Neural crest cell (in vitro differentiated cells): Measurements from ENCODE around the gene ELMOD1. TPM values are rescaled to one million over a fixed set of nuclear protein-coding genes. Genes with fewer than 3 reads are reported as not detected.
"Not testable (repeated sequence)": the region's sequence is repeated elsewhere in the genome, so short reads cannot be mapped to it uniquely, and the experiment has no call there.

Source experiments
- DNase-seq: peaks from one replicate; pipeline ENCODE4 v3.0.0; 2021; ENCODE audit warnings: low read depth, mixed read lengths, low spot score
- H3K27ac Mint-ChIP-seq: one replicate; pipeline ENCODE4 v1.8.0; 2021; ENCODE audit warnings: mild to moderate bottlenecking, mixed read lengths; ENCODE audit not compliant: unreplicated experiment
- H3K27me3 Mint-ChIP-seq: 2 replicates; pipeline ENCODE4 v1.8.0; 2021; ENCODE audit warnings: low read depth, mild to moderate bottlenecking, mixed read lengths
- H3K36me3 Mint-ChIP-seq: 2 replicates; pipeline ENCODE4 v1.8.0; 2021; ENCODE audit warnings: low read depth, mild to moderate bottlenecking, mixed read lengths
- H3K4me1 Mint-ChIP-seq: 2 replicates; pipeline ENCODE4 v1.8.0; 2021; ENCODE audit warnings: mixed read lengths
- H3K4me3 Mint-ChIP-seq: one replicate; pipeline ENCODE4 v1.8.0; 2021; ENCODE audit warnings: mild to moderate bottlenecking, mixed read lengths
- H3K9me3 Mint-ChIP-seq: 2 replicates; pipeline ENCODE4 v1.8.0; 2021; ENCODE audit warnings: mixed read lengths
- total RNA-seq: library from RNA; stranded (reverse); gene quantifications from 2 replicates; pipeline ENCODE4 v1.2.1, GENCODE V29; 2021
- TF ChIP-seq, protein P1 (sequence below): fragments of 200-600 bp; sonication (generic); conservative IDR thresholded peaks from 2 replicates; pipeline ENCODE4 v1.5.0; 2021; ENCODE audit warnings: antibody characterized with exemption, mild to moderate bottlenecking

The ELMOD1 gene
- total RNA-seq, 1 donor from 2014 or later: 0.40 TPM

GRCh38 chr11:107576497-107577345 lies 14.2 kb upstream of the ELMOD1 start:
- TF ChIP-seq, protein P1, sequence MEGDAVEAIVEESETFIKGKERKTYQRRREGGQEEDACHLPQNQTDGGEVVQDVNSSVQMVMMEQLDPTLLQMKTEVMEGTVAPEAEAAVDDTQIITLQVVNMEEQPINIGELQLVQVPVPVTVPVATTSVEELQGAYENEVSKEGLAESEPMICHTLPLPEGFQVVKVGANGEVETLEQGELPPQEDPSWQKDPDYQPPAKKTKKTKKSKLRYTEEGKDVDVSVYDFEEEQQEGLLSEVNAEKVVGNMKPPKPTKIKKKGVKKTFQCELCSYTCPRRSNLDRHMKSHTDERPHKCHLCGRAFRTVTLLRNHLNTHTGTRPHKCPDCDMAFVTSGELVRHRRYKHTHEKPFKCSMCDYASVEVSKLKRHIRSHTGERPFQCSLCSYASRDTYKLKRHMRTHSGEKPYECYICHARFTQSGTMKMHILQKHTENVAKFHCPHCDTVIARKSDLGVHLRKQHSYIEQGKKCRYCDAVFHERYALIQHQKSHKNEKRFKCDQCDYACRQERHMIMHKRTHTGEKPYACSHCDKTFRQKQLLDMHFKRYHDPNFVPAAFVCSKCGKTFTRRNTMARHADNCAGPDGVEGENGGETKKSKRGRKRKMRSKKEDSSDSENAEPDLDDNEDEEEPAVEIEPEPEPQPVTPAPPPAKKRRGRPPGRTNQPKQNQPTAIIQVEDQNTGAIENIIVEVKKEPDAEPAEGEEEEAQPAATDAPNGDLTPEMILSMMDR: peak; percentile 85
- DNase-seq: peak; percentile 53
- not testable (repeated sequence) for H3K9me3 Mint-ChIP-seq, H3K4me1 Mint-ChIP-seq, H3K36me3 Mint-ChIP-seq, H3K4me3 Mint-ChIP-seq, H3K27ac Mint-ChIP-seq, H3K27me3 Mint-ChIP-seq

- no peak for DNase-seq
- Mint-ChIP-seq H3K36me3 (no peaks in the 10 kb centered on the region), H3K9me3 (no peaks in the 10 kb centered on the region), H3K4me3 (no peak overlapping the region), H3K27ac (no peak overlapping the region), H3K27me3 (peaks cover 4% of the 10 kb centered on the region), H3K4me1 (no peaks in the 10 kb centered on the region)
- TF ChIP-seq, protein P1: no peak
These were observed 13.6 kb upstream of the ELMOD1 start for GRCh38 chr11:107577346-107577711.

DNA sequence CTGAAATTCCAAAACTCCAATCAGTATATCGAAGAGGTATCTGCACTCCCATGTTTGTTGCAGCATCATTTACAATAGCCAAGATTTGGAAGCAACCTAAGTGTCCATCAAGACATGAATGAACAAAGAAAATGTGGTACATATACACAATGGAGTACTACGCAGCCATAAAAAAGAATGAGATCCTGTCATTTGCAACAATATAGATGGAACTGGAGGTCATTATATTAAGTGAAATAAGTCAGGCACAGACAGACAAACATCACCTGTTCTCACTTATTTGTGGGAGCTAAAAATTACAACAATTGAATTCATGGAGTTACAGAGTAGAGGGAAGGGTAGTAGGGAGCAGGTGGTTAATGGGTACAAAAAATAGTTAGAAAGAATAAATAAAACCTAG lies 11.8 kb upstream of the ELMOD1 start:
- H3K27me3 Mint-ChIP-seq: peaks cover 14% of the 10 kb centered on the region
- H3K4me1 Mint-ChIP-seq, DNase-seq, H3K9me3 Mint-ChIP-seq, H3K4me3 Mint-ChIP-seq, H3K27ac Mint-ChIP-seq, H3K36me3 Mint-ChIP-seq: not testable (repeated sequence)

DNA sequence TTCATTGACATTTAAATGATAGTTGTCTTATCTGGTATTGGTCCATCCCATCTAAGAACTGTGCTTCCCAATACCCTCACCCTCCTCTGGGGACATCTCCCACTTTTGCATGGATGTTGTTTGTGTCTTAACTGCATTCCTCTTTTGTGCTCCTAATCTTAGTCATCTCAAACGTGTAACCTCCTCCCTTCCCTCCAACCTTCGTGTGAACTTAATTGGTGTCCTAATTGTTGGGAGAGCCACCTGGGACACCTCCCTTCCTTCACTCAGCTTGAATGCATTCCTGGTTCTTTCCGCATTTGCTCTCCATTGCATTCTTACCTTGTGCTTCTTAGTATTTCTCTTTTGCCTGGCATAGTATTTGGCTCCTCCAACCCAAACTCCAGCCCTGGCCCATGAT lies 9.8 kb upstream of the ELMOD1 start:
- no peak for DNase-seq
- TF ChIP-seq, protein P1: no peak
- H3K4me3 Mint-ChIP-seq: no peak overlapping the region

GRCh38 chr11:107583629-107584195 lies 7.2 kb upstream of the ELMOD1 start:
- TF ChIP-seq, protein P1: no peak
- H3K4me3 Mint-ChIP-seq: no peak overlapping the region
- H3K27ac Mint-ChIP-seq: no peak overlapping the region
- no peaks in the 10 kb centered on the region for H3K4me1 Mint-ChIP-seq
- no peaks in the 10 kb centered on the region for H3K36me3 Mint-ChIP-seq
- H3K27me3 Mint-ChIP-seq: peaks cover 53% of the 10 kb centered on the region
- no peaks in the 10 kb centered on the region for H3K9me3 Mint-ChIP-seq
- DNase-seq: no peak

More for the DNA sequence above, 9.8 kb upstream of the ELMOD1 start:
- H3K27ac Mint-ChIP-seq: no peak overlapping the region
- no peaks in the 10 kb centered on the region for H3K9me3 Mint-ChIP-seq
- no peaks in the 10 kb centered on the region for H3K4me1 Mint-ChIP-seq
- H3K36me3 Mint-ChIP-seq: no peaks in the 10 kb centered on the region
- peaks cover 28% of the 10 kb centered on the region for H3K27me3 Mint-ChIP-seq
